GM10847 (cell line): Measurements from ENCODE around the gene OSBPL8.

ENCODE experiments used
- POLR2A ChIP-seq: IDR thresholded peaks from 2 replicates; pipeline ENCODE4 v1.6.1; 2011; ENCODE audit not compliant: insufficient read length; ENCODE audit errors: extremely low read depth

Gene OSBPL8

GRCh38 chr12:76563061-76563460, 3.5 kb upstream of the OSBPL8 start:
- TF ChIP-seq POLR2A, result no peak

GRCh38 chr12:76562130-76562529, 2.6 kb upstream of the OSBPL8 start:
- TF ChIP-seq POLR2A, result no peak

DNA sequence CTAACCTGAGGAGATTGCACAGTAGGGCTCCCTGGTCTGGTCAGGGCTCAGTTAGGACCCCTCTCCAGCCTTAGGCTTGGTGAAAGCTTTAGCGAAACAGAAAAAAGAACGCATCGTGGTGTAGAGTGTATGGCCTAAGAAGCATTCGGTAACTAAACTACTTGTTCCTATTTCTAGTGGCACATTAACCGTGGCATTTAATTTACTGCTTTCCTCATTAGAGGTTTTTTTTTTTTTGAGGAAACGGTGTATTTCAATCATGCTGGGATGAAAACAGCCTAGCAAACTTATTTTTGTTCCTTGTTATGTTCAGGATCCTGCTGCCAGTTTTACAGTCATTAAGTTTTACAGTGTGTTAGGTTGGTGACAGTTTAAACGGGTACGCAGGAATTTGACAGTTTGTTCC, 518 bp upstream of the OSBPL8 start:
- TF ChIP-seq POLR2A, result no peak

DNA sequence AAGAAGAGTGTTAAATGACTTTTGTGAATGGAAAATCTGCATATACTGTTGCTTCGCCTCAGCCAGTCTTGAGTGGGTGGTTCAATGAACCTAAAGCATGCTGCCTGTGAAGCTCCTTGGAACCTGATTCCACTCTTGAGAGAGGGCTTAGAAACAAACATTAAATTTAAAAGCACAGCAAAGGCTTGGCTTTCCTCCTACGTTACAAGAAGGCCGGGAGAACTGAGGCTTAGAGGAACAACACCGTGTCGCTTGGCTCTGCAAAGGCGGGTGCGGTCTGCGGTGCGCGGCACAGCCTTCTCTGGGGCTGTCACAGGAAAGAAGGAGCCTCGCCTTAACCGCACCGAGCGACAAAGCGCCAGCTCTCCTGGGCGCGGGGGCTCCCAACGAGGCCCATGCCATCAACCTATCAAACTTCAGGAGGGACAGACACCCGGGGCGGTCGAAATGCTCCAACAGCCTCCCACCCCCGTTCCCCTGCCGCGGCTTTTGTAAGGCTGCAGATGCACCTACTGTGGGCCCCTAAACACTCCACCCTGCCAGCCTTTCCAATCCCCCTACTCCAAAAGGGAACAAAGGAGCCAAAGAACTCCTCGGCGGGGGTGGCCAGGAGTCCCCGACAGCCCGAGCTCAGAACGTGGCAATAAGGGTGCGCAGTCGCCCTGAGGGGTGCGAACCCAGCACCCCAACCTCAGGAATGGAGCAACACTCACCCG, 729 bp downstream of the OSBPL8 start:
- TF ChIP-seq POLR2A, result no peak

- TF ChIP-seq POLR2A, result no peak
Observed at GRCh38 chr12:76556368-76556767, 3.2 kb downstream of the OSBPL8 start.

DNA sequence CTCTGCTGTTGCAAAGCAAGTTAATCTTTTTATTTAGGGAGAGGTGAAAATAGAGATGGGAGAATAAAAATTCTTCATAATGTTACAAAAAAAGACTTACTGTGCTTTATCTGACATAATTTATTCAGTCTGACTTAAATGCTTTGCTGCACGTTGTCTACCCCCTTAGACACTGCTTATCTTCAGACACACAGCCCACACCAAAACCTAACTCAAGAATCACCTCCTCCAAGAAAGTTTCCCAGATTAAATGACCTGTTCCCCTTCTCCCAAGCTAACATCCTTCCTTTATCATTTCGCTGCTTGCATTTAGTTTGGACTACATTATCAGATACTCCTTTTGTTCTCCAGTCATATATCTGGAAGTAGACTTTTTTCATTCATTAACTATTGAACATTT, 3.8 kb downstream of the OSBPL8 start:
- no peak for TF ChIP-seq POLR2A

DNA sequence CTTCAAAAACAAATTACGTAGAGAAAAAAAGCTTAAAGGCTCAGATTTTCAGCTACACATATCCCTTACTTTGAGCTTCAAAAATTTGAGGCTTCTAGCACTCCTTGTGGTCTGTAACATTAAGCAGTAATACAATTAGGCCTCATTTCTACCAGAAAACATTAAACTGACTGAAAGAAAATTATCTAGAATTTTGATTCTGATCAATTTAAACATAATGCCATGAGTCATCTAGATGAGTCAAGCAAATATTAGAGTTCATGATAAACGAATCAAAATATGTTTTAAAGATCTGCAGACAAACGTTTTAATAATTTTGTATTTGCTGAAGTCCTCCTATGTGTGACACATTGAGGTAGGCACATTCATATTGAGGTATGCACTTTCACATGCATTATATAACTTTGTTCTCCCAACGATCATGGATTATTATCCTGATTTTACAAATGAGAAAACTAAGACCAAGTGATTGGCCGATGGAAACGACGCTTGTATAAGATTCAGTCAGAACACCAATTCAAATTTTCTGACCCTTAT, 4.3 kb downstream of the OSBPL8 start:
- no peak for TF ChIP-seq POLR2A

GRCh38 chr12:76554405-76555230, 5.0 kb downstream of the OSBPL8 start:
- TF ChIP-seq POLR2A, result no peak

DNA sequence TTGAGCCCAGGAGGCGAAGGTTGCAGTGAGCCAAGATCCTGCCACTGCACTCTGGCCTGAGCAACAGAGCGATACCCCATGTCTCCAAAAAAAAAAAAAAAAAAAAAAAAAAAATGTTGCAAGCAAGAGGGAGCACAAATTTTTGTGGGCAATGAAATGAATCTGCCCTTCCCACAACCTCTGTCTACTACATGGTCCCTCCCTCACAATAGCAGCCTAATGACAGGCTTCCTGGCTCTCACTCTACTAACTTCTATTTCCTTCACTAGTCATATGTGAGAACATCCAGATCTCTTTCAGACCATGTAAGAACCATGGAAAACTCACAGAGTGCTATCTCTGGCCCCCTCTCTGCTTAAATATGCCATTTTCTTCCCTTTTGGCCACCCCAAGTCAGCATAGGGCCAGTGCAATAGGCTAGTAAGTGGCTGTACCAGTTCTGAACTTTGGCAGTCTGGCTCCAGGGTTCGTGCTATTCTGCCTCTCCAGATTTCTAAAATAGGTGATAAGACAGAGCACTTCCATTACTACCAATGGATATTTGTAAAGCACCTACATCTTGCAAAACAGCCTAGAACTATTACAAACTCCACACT, 7.1 kb downstream of the OSBPL8 start:
- TF ChIP-seq POLR2A, result no peak

DNA sequence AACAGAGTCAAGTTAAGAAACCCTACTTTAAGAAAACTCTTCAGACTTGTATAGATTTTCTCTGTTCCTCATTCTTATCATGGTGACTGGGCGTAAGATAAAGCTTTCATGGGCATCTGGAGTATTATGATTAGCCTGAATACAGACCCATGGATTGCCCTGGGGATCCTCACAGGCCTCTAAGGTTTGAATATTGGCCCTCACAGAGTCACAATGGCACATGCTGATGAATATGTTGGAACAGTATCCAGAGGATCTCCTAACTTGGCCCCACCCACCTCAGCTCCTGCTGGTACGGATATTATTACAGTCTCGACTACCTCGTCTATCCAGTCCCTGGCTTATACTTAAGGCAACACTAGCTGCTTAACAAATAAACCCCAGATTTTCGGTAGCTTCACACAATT, 8.1 kb downstream of the OSBPL8 start:
- TF ChIP-seq POLR2A, result no peak

- TF ChIP-seq POLR2A, result no peak
Observed at GRCh38 chr12:76549131-76549530, 10.4 kb downstream of the OSBPL8 start.

DNA sequence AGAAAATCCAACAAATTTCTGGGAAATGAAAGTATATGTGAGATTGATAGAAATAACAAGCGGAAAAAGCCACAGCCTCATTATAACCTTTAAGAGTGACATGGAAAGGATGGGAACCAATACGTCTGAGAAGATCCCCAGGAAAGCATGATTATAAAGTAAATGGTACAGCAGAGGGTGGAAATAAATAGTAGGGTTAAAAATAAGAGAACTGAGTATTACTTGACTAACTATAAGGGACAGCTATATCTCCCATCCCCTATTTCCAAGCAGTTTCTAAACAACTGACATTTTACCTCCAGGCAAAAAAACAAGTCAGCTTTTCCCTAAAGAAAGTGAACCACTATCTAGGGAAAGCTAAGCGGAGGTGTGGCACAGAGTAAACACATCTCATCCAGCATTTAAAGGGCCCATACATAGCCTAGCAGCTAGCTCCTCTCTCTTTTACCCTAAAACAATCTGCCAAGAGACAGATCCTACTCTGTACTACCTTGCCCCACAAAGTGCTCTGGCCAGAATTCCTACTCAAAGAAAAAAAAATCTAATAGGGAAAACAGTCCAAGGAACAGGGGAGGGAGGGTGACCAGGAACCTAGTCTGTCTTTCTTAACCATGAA, 11.2 kb downstream of the OSBPL8 start:
- no peak for TF ChIP-seq POLR2A

DNA sequence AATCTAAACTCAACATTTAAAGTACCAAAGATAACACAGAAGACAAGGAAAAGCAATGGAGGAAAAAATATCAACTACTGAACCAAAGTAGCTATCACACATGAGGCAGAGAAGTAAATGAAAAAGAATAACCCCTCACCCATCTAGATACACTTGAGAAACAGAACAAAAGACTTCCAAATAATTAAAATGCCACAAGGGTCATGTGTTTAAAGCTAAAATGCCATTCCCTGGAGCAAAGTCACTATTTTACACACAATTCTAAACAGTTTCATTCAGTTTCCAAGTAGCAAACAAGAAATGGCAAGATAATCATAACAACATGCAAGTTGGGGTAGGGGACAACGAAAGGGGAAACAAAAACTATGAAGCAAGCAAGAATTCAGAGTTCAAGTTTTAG, 12.0 kb downstream of the OSBPL8 start:
- no peak for TF ChIP-seq POLR2A

DNA sequence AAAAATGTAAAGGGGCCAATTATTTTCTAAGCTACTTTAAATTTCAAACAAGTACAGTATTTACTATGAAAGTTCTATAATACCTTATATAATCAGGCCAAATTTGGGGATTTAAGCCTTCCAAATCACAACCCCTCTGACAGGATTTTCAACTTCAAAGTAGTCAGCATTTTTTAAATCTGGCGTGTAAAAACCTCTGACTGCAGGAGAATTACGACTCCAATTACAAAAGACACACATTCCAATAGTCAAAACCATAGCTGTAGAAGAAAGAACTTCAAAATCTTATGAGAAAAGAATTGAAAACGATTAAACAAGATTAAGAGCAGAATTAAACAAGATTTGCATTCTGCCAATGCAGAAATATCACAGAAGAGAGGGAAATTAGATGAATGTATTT, 12.7 kb downstream of the OSBPL8 start:
- no peak for TF ChIP-seq POLR2A

DNA sequence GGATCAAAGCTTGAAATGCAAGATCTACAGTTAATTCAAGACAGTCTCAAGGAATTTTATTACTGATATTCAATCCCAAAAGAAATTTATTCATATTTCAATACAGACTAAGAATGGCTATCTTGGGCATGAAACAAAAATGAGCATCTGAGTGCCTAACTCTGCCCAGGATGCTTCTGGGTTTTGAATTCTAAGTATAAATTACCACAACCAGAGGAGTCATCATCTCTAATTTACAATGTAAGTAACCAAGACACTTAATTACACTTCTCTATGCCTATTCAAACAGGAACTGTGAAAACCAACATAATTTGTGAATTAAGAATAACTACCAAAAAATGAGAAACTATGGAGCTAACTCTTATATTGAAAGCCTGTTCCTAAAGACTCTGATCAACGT, 14.1 kb downstream of the OSBPL8 start:
- no peak for TF ChIP-seq POLR2A
